IMR-90 (cell line): Measurements from ENCODE around the gene SMIM24. TPM values are rescaled to one million over a fixed set of nuclear protein-coding genes. Genes with fewer than 3 reads are reported as not detected.

Source experiments
- ATAC-seq: fragments of 200-7000 bp; cut with Tn5 transposase; 2 replicates; pipeline ENCODE4 v1.9.1; 2020; ENCODE audit warnings: low read depth, mild to moderate bottlenecking, moderate library complexity
- BruUV-seq: library from RNA; stranded (reverse); fragments of 400-500 nt; replicated peaks from 2 replicates; lab custom pipeline; 2021; lab: Mats Ljungman, UMichigan
- CTCF ChIA-PET: fragments of 300-600 bp; formaldehyde crosslinking; extraction: SDS; loops from one replicate; lab custom pipeline; 2021; ENCODE audit warnings: antibody characterized with exemption; lab: Yijun Ruan, JAX
- POLR2A ChIA-PET: fragments of 300-600 bp; sonication (Branson Sonifier 250); formaldehyde crosslinking; loops from one replicate; lab custom pipeline; 2022; ENCODE audit warnings: antibody characterized with exemption; ENCODE audit not compliant: unreplicated experiment; lab: Charles Lee
- DNase-seq: peaks from one replicate; pipeline ENCODE4 v3.0.0; 2013
- H2AFZ ChIP-seq: replicated peaks from 2 replicates; pipeline ENCODE3; 2013; ENCODE audit warnings: low read length, mild to moderate bottlenecking; ENCODE audit not compliant: poor library complexity
- H2AK5ac ChIP-seq: 2 replicates; pipeline ENCODE4 v1.6.1; 2013; ENCODE audit warnings: low read depth, low read length, inconsistent platforms
- H2AK9ac ChIP-seq: replicated peaks from 2 replicates; pipeline ENCODE3; 2013; ENCODE audit warnings: mild to moderate bottlenecking, low read depth, low read length, moderate library complexity; ENCODE audit not compliant: poor library complexity
- H2BK120ac ChIP-seq: 2 replicates; pipeline ENCODE4 v1.6.1; 2013; ENCODE audit warnings: low read depth, low read length, inconsistent platforms
- H2BK15ac ChIP-seq: 3 replicates; pipeline ENCODE4 v1.6.1; 2013; ENCODE audit warnings: low read depth, low read length, inconsistent platforms
- H2BK20ac ChIP-seq: 2 replicates; pipeline ENCODE4 v1.6.1; 2013; ENCODE audit warnings: low read depth, mild to moderate bottlenecking, inconsistent platforms, low read length, moderate library complexity
- H2BK5ac ChIP-seq: 2 replicates; pipeline ENCODE4 v1.6.1; 2013; ENCODE audit warnings: mild to moderate bottlenecking, low read depth, low read length, inconsistent platforms; ENCODE audit not compliant: poor library complexity, severe bottlenecking
- H3K14ac ChIP-seq: replicated peaks from 2 replicates; pipeline ENCODE4 v1.6.1; 2013; ENCODE audit warnings: low read depth, low read length, inconsistent platforms
- H3K18ac ChIP-seq: 2 replicates; pipeline ENCODE4 v1.6.1; 2013; ENCODE audit warnings: low read depth, low read length, control low read depth
- H3K23ac ChIP-seq: 2 replicates; pipeline ENCODE4 v1.6.1; 2013; ENCODE audit warnings: low read depth, low read length, inconsistent platforms
- H3K27ac ChIP-seq: 2 replicates; pipeline ENCODE4 v1.5.1; 2013; ENCODE audit warnings: mild to moderate bottlenecking, control low read depth, low read length; ENCODE audit not compliant: insufficient read depth
- H3K27me3 ChIP-seq: 2 replicates; pipeline ENCODE4 v1.6.1; 2013; ENCODE audit warnings: low read length; ENCODE audit not compliant: control insufficient read depth, insufficient read depth
- H3K36me3 ChIP-seq: 2 replicates; pipeline ENCODE4 v1.6.1; 2013; ENCODE audit warnings: low read length, mixed read lengths; ENCODE audit not compliant: control insufficient read depth, insufficient read depth
- H3K4ac ChIP-seq: 2 replicates; pipeline ENCODE4 v1.6.1; 2013; ENCODE audit warnings: low read depth, low read length, inconsistent platforms
- H3K4me1 ChIP-seq: 2 replicates; pipeline ENCODE4 v1.6.1; 2013; ENCODE audit warnings: low read length, mixed read lengths; ENCODE audit not compliant: control insufficient read depth, insufficient read depth
- H3K4me2 ChIP-seq: 2 replicates; pipeline ENCODE4 v1.6.1; 2013; ENCODE audit warnings: low read depth, mild to moderate bottlenecking, control low read depth, low read length, moderate library complexity
- H3K4me3 ChIP-seq: 2 replicates; pipeline ENCODE4 v1.5.1; 2013; ENCODE audit warnings: low read depth, mild to moderate bottlenecking, control low read depth, low read length, moderate library complexity; ENCODE audit not compliant: insufficient read depth
- H3K56ac ChIP-seq: 2 replicates; pipeline ENCODE4 v1.6.1; 2013; ENCODE audit warnings: low read length, inconsistent platforms; ENCODE audit not compliant: insufficient read depth; ENCODE audit errors: extremely low read depth
- H3K79me1 ChIP-seq, 2 experiments: 2 replicates each; pipeline ENCODE4 v1.6.1; 2013; ENCODE audit warnings: low read length in 2 of 2, inconsistent platforms in 1 of 2, low read depth in 1 of 2
- H3K9ac ChIP-seq: 2 replicates; pipeline ENCODE4 v1.6.1; 2013; ENCODE audit warnings: low read depth, low read length, control low read depth
- H3K9me1 ChIP-seq: 2 replicates; pipeline ENCODE4 v1.6.1; 2013; ENCODE audit warnings: low read length, inconsistent platforms; ENCODE audit not compliant: insufficient read depth
- H3K9me3 ChIP-seq: 2 replicates; pipeline ENCODE4 v1.6.1; 2013; ENCODE audit warnings: low read length; ENCODE audit not compliant: control insufficient read depth, insufficient read depth
- H4K20me1 ChIP-seq: 2 replicates; pipeline ENCODE4 v1.6.1; 2013; ENCODE audit warnings: low read length, inconsistent platforms; ENCODE audit not compliant: insufficient read depth
- H4K5ac ChIP-seq: 2 replicates; pipeline ENCODE4 v1.6.1; 2013; ENCODE audit warnings: mild to moderate bottlenecking, low read depth, low read length, control low read depth
- H4K8ac ChIP-seq, 2 experiments: 2 replicates each; pipeline ENCODE4 v1.6.1; 2013; ENCODE audit warnings: low read depth in 2 of 2, low read length in 2 of 2, control low read depth in 1 of 2, inconsistent platforms in 1 of 2
- H4K91ac ChIP-seq: 2 replicates; pipeline ENCODE4 v1.6.1; 2013; ENCODE audit warnings: low read depth, low read length, inconsistent platforms; ENCODE audit not compliant: insufficient read depth
- CHD1 ChIP-seq: IDR thresholded peaks from 2 replicates; pipeline ENCODE4 v1.6.1; 2012; ENCODE audit warnings: low read depth, low read length, improper control_type of control experiment
- CTCF ChIP-seq: conservative IDR thresholded peaks from 2 replicates; pipeline ENCODE4 v1.5.1; 2012; ENCODE audit warnings: mild to moderate bottlenecking, low read depth, low read length, improper control_type of control experiment
- FOS ChIP-seq: fragments of 150-350 bp; IDR thresholded peaks from 2 replicates; pipeline ENCODE4 v1.6.1; 2016; ENCODE audit warnings: low read depth, low read length
- MAFK ChIP-seq: IDR thresholded peaks from 2 replicates; pipeline ENCODE4 v1.6.1; 2012; ENCODE audit warnings: low read depth, low read length, improper control_type of control experiment
- MXI1 ChIP-seq: IDR thresholded peaks from 2 replicates; pipeline ENCODE4 v1.6.1; 2012; ENCODE audit warnings: low read depth, mild to moderate bottlenecking, low read length, moderate library complexity, borderline replicate concordance
- POLR2A ChIP-seq: IDR thresholded peaks from 2 replicates; pipeline ENCODE4 v1.6.1; 2012; ENCODE audit warnings: mild to moderate bottlenecking, low read depth, low read length
- WGBS, 2 experiments: methylation state at CpG; one replicate each; pipeline versions ENCODE4 v1.1.5 to v1.1.7; 2013; ENCODE audit warnings: missing lambda C conversion rate in 2 of 2; ENCODE audit not compliant: insufficient read length in 1 of 2; ENCODE audit errors: extremely low coverage in 2 of 2; 5-methylcytosine and 5-hydroxymethylcytosine counted together
- dilution Hi-C: fragments of 300-500 bp; cut with HindIII; formaldehyde crosslinking; loops from one replicate; pipeline ENCODE4 v1.14.3; 2018; ENCODE audit warnings: low sequenced_read_pairs; ENCODE audit not compliant: unreplicated experiment
- in situ Hi-C: fragments of 300-500 bp; cut with MboI; formaldehyde crosslinking; loops from 3 replicates; pipeline ENCODE4 v1.14.3; 2019; ENCODE audit warnings: low sequenced_read_pairs, inconsistent platforms, mixed read lengths
- intact Hi-C: fragments of 100-400 bp; cut with micrococcal nuclease; formaldehyde crosslinking; loops from 2 replicates; pipeline ENCODE4 v1.10.0; 2022
- polyA plus RNA-seq, 3 experiments: library from polyadenylated mRNA; depleted of rRNA; stranded (reverse); fragments of >200 nt; gene quantifications; 2 replicates each; pipeline ENCODE4 v1.2.3, GENCODE V29; 2012; ENCODE audit warnings: low replicate concordance in 1 of 3
- total RNA-seq: library from RNA; depleted of rRNA; stranded (reverse); fragments of >200 nt; gene quantifications from 2 replicates; pipeline ENCODE4 v1.2.3, GENCODE V29; 2012

SMIM24 gene
- total and polyA plus RNA-seq, 2 of the 4 experiments (the other 2 are of a cell fraction), result not detected

- no peak overlapping the region for H2BK15ac ChIP-seq
- H3K4me2 ChIP-seq, result no peak overlapping the region
- no peak overlapping the region for H2BK20ac ChIP-seq
- H3K4me3 ChIP-seq, result no peak overlapping the region
- H3K9me3 ChIP-seq, result no peaks in the 10 kb centered on the region
- no peak overlapping the region for H3K14ac ChIP-seq
- H3K9me1 ChIP-seq, result peaks cover 6% of the 10 kb centered on the region; the same call in 1 of the 2 replicates
- ChIA-PET POLR2A (no interaction called here), CTCF (no interaction called here)
- no peak overlapping the region for H3K23ac ChIP-seq
- DNase-seq, result no peak
- dilution Hi-C loops (no loop called here), intact Hi-C loops (no loop called here), in situ Hi-C loops (no loop called here)
- no peak overlapping the region for H3K4ac ChIP-seq
- no peak overlapping the region for H2BK5ac ChIP-seq
- peaks cover 15 to 56% of the 10 kb centered on the region in 2 experiments for H3K79me1 ChIP-seq
- no peak overlapping the region for H3K9ac ChIP-seq
- H2AK5ac ChIP-seq, result no peak overlapping the region
- no peak overlapping the region for H4K91ac ChIP-seq
- no peak overlapping the region for H2BK120ac ChIP-seq
- no peak for ATAC-seq
- 73% methylated on average over 10 of the region's 57 CpGs; no CpG with 5 or more reads in 1 of the 2 experiments for WGBS, 2 experiments
- H3K56ac ChIP-seq, result no peak overlapping the region
- TF ChIP-seq FOS, result no peak
- no peak for TF ChIP-seq MXI1
- no peak for TF ChIP-seq CHD1
- TF ChIP-seq CTCF, result no peak
- TF ChIP-seq MAFK, result no peak
- no peak for TF ChIP-seq POLR2A
- no TSS peak for BruUV-seq
- H3K27me3 ChIP-seq, result no peaks in the 10 kb centered on the region
- peaks cover 26% of the 10 kb centered on the region for H3K36me3 ChIP-seq
- no peak overlapping the region for H3K18ac ChIP-seq
- H3K27ac ChIP-seq, result no peak overlapping the region
- H4K20me1 ChIP-seq, result peaks cover 25% of the 10 kb centered on the region
- H4K8ac ChIP-seq, result no peak overlapping the region
- H4K5ac ChIP-seq, result no peak overlapping the region
- no peak overlapping the region for H2AK9ac ChIP-seq
- peaks cover 10% of the 10 kb centered on the region for H3K4me1 ChIP-seq
- H2AFZ ChIP-seq, result no peak overlapping the region
Observed at GRCh38 chr19:3463714-3464586, 16.4 kb downstream of the SMIM24 start.
